Glutamatergic neuron (in vitro differentiated cells): ENCODE measurements around the gene TMEM63B. TPM values are rescaled to one million over a fixed set of nuclear protein-coding genes. Genes with fewer than 3 reads are reported as not detected.

Source experiments
- DNase-seq: peaks from one replicate; pipeline ENCODE4 v3.0.0; 2022
- H3K27ac Mint-ChIP-seq: one replicate; pipeline ENCODE4 v1.8.0; 2020; ENCODE audit warnings: mild to moderate bottlenecking, mixed read lengths, inconsistent platforms; ENCODE audit not compliant: unreplicated experiment
- H3K27me3 Mint-ChIP-seq: one replicate; pipeline ENCODE4 v1.8.0; 2020; ENCODE audit warnings: mild to moderate bottlenecking, moderate library complexity, mixed read lengths, inconsistent platforms; ENCODE audit not compliant: unreplicated experiment
- H3K36me3 Mint-ChIP-seq: one replicate; pipeline ENCODE4 v1.8.0; 2020; ENCODE audit warnings: mild to moderate bottlenecking, mixed read lengths, inconsistent platforms; ENCODE audit not compliant: unreplicated experiment
- H3K4me1 Mint-ChIP-seq: one replicate; pipeline ENCODE4 v1.8.0; 2020; ENCODE audit warnings: mild to moderate bottlenecking, low read depth, mixed read lengths, inconsistent platforms; ENCODE audit not compliant: unreplicated experiment
- H3K4me3 Mint-ChIP-seq: one replicate; pipeline ENCODE4 v1.8.0; 2020; ENCODE audit warnings: mild to moderate bottlenecking, mixed read lengths, inconsistent platforms; ENCODE audit not compliant: unreplicated experiment
- H3K9me3 Mint-ChIP-seq: one replicate; pipeline ENCODE4 v1.8.0; 2020; ENCODE audit warnings: mild to moderate bottlenecking, moderate library complexity, mixed read lengths, inconsistent platforms; ENCODE audit not compliant: unreplicated experiment
- CTCF ChIP-seq: fragments of 200-600 bp; sonication (generic); IDR thresholded peaks from one replicate; pipeline ENCODE4 v1.5.0; 2021; ENCODE audit not compliant: partially characterized antibody, unreplicated experiment
- total RNA-seq: library from RNA; stranded (reverse); fragmentation: NEBNext Ultra II Directional; extraction: Animal tissue kit (Norgen Biotek cat#: 25700); gene quantifications from one replicate; pipeline ENCODE4 v1.2.1, GENCODE V29; 2021; ENCODE audit not compliant: unreplicated experiment

The TMEM63B gene
- total RNA-seq, 1 donor from 2014 or later: 148 TPM

- H3K27me3 Mint-ChIP-seq: peaks cover 2% of the 10 kb centered on the region
- no peak overlapping the region for H3K27ac Mint-ChIP-seq
- no peak overlapping the region for H3K4me3 Mint-ChIP-seq
- TF ChIP-seq CTCF: no peak
- no peaks in the 10 kb centered on the region for H3K36me3 Mint-ChIP-seq
- no peak for DNase-seq
- H3K4me1 Mint-ChIP-seq: peaks cover 6% of the 10 kb centered on the region
- peaks cover 3% of the 10 kb centered on the region for H3K9me3 Mint-ChIP-seq
Measured at GRCh38 chr6:44169886-44170570, 42.7 kb downstream of the TMEM63B start.

GRCh38 chr6:44171899-44172546 lies 44.7 kb downstream of the TMEM63B start:
- TF ChIP-seq CTCF: no peak
- DNase-seq: no peak
- Mint-ChIP-seq H3K27ac (no peak overlapping the region), H3K36me3 (no peaks in the 10 kb centered on the region), H3K9me3 (peaks cover 3% of the 10 kb centered on the region), H3K4me1 (peaks cover under 1% of the 10 kb centered on the region), H3K4me3 (no peak overlapping the region), H3K27me3 (no peaks in the 10 kb centered on the region)

- no peaks in the 10 kb centered on the region for H3K27me3 Mint-ChIP-seq
- H3K4me3 Mint-ChIP-seq: no peak overlapping the region
- H3K27ac Mint-ChIP-seq: no peak overlapping the region
- peaks cover 3% of the 10 kb centered on the region for H3K9me3 Mint-ChIP-seq
- no peaks in the 10 kb centered on the region for H3K4me1 Mint-ChIP-seq
- H3K36me3 Mint-ChIP-seq: no peaks in the 10 kb centered on the region
- DNase-seq: peak; percentile 88
- TF ChIP-seq CTCF: peak; percentile 86
Measured at GRCh38 chr6:44172731-44173500, 45.6 kb downstream of the TMEM63B start.

DNA sequence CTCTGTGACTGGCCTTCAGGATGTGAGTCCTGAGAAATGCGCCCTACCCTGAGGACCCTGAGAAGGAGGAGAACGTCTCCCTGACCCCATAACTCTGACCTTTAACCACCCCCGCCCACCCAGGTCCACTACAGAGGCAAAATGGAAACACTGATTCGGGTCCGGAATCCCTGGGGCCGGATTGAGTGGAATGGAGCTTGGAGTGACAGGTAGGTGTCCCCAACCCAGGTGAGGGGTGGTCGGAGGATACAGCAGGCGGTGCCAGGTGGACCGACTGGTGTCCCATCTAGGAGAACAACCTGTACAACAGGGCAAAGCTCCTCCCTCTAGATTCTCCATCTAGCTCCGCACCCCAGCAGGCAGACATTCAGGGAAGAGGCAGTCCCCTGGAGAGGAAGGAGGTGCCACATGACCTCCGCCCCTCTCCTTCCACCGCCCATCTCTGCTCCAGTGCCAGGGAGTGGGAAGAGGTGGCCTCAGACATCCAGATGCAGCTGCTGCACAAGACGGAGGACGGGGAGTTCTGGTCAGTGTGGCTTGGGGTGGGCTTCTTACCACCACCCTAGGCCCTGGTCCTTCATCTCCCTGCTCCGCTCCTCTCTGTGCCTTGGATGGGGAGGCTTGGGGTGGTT lies 48.9 kb downstream of the TMEM63B start:
- no peak for TF ChIP-seq CTCF
- peaks cover 3% of the 10 kb centered on the region for H3K9me3 Mint-ChIP-seq
- no peaks in the 10 kb centered on the region for H3K27me3 Mint-ChIP-seq
- H3K4me3 Mint-ChIP-seq: no peak overlapping the region
- H3K36me3 Mint-ChIP-seq: peaks cover 4% of the 10 kb centered on the region
- no peak for DNase-seq
- no peaks in the 10 kb centered on the region for H3K4me1 Mint-ChIP-seq
- H3K27ac Mint-ChIP-seq: no peak overlapping the region
